ENCODE measurements around the gene RBP2. TPM values are rescaled to one million over a fixed set of nuclear protein-coding genes. Genes with fewer than 3 reads are reported as not detected.

Gene RBP2
- total RNA-seq, 1 donor from 2014 or later, result not detected

DNA sequence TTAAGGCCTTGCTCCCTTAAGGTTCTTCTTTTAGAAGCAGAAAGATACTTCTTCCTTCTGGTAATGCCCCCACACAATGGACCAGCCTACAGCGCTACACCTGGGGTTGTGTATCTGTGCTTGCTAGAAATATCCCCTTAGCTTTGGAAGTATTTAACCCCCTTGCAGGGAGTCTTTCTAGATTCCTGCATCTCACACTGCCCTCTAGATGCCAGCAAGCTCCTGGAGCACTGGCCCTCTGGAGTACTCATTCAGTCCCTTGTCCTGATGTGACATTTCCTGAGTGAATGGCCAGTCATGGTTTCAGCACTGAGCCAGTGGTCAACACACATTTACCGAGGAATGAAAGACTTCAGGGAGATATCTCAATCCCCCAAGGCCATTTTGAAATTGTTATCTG lies 30.4 kb upstream of the RBP2 start:
- TF ChIP-seq EZH2 (IDR thresholded peaks at IDR 0.05; ENCODE audit: insufficient read depth, low read length), result no peak
- TF ChIP-seq, protein P1, sequence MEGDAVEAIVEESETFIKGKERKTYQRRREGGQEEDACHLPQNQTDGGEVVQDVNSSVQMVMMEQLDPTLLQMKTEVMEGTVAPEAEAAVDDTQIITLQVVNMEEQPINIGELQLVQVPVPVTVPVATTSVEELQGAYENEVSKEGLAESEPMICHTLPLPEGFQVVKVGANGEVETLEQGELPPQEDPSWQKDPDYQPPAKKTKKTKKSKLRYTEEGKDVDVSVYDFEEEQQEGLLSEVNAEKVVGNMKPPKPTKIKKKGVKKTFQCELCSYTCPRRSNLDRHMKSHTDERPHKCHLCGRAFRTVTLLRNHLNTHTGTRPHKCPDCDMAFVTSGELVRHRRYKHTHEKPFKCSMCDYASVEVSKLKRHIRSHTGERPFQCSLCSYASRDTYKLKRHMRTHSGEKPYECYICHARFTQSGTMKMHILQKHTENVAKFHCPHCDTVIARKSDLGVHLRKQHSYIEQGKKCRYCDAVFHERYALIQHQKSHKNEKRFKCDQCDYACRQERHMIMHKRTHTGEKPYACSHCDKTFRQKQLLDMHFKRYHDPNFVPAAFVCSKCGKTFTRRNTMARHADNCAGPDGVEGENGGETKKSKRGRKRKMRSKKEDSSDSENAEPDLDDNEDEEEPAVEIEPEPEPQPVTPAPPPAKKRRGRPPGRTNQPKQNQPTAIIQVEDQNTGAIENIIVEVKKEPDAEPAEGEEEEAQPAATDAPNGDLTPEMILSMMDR (IDR thresholded peaks at IDR 0.05; ENCODE audit: insufficient read depth, low read depth, low read length), result no peak
- FAIRE-seq (no peak), DNase-seq (ENCODE audit: low read depth) (no peak)
- H3K27me3 ChIP-seq (ENCODE audit: insufficient read depth, low read length), result no peaks in the 10 kb centered on the region
- H3K27ac Mint-ChIP-seq (ENCODE audit: unreplicated experiment), result no peak overlapping the region
- no peaks in the 10 kb centered on the region for H3K79me2 ChIP-seq (ENCODE audit: insufficient read depth, low read length)
- no peaks in the 10 kb centered on the region for H3K36me3 Mint-ChIP-seq (ENCODE audit: low read depth, unreplicated experiment)
- no peak overlapping the region for H3K4me2 ChIP-seq (ENCODE audit: low read length)
- no peak overlapping the region for H2AFZ ChIP-seq (ENCODE audit: low read depth, low read length)
- H3K27me3 Mint-ChIP-seq (ENCODE audit: low read depth, unreplicated experiment), result no peaks in the 10 kb centered on the region
- H3K9me3 Mint-ChIP-seq (ENCODE audit: unreplicated experiment), result peaks cover 3% of the 10 kb centered on the region
- H3K27ac ChIP-seq (ENCODE audit: low read depth, low read length), result no peak overlapping the region
- no peaks in the 10 kb centered on the region for H3K4me1 Mint-ChIP-seq (ENCODE audit: low read depth, unreplicated experiment)
- no peak overlapping the region for H3K4me3 Mint-ChIP-seq (ENCODE audit: unreplicated experiment)
- no peaks in the 10 kb centered on the region for H3K4me1 ChIP-seq (ENCODE audit: insufficient read depth, low read length)
- H3K36me3 ChIP-seq (ENCODE audit: insufficient read depth, low read length), result no peaks in the 10 kb centered on the region
- no peaks in the 10 kb centered on the region for H4K20me1 ChIP-seq (ENCODE audit: insufficient read depth, low read length)
- H3K4me3 ChIP-seq (ENCODE audit: insufficient read depth, low read depth, low read length), result no peak overlapping the region
- H3K9ac ChIP-seq (ENCODE audit: low read length), result no peak overlapping the region
- H3K9me3 ChIP-seq (ENCODE audit: insufficient read depth, low read depth, low read length), result no peaks in the 10 kb centered on the region

DNA sequence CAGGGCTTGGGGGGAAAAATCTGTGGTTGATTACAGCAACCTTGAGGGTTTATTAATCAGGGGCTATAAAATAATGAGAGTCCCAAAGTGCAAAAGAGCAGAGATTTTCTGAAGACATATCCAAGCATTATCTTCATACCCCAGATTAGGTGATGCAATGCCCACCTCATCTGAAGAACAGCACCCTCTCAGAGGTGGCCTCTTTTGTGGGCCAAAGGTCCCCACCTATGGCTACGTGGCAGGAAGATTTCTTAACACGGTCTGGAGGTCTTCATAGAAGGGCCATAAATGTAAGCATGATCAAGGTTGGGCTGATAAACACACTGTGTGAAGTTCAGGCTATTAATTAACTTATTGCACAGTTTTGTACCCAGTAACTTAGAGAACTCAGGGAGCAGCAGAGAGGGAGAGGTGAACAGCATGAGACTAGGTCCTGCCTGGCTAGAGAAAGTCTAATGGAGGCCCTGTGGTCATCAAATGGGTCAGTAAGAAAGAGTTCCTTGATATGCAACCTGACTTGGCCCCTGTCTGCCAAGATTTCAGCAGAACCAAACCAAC lies 29.6 kb upstream of the RBP2 start:
- no peaks in the 10 kb centered on the region for H3K4me1 Mint-ChIP-seq (ENCODE audit: low read depth, unreplicated experiment)
- no peaks in the 10 kb centered on the region for H3K27me3 Mint-ChIP-seq (ENCODE audit: low read depth, unreplicated experiment)

DNA sequence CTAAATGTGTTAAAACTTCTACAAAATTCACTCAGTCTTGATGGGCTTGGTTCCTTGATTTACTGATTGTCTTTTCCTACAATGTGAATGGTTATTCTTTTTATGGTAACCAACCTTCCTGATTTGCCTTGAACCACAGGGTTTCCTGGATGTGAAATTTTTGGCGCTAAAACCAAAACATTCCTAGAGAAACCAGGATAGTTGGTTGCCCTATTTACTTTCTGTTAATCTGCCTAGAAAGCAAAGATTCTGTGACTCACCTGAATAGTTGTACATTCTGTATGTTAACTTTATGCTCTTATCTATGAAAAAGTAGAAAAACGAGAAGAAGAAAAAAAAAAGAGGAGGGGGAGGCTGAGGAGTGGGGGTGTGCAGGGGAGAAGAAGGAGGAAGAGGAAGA lies 23.2 kb upstream of the RBP2 start:
- DNase-seq (ENCODE audit: low read depth) (no peak), FAIRE-seq (no peak)
- TF ChIP-seq EZH2 (IDR thresholded peaks at IDR 0.05; ENCODE audit: insufficient read depth, low read length), result no peak
- TF ChIP-seq, protein P1 (IDR thresholded peaks at IDR 0.05; ENCODE audit: insufficient read depth, low read depth, low read length), result no peak
- no peaks in the 10 kb centered on the region for H3K4me1 Mint-ChIP-seq (ENCODE audit: low read depth, unreplicated experiment)
- H3K9me3 Mint-ChIP-seq (ENCODE audit: unreplicated experiment), result peaks cover 8% of the 10 kb centered on the region
- no peak overlapping the region for H3K4me3 Mint-ChIP-seq (ENCODE audit: unreplicated experiment)
- H3K36me3 ChIP-seq (ENCODE audit: insufficient read depth, low read length), result no peaks in the 10 kb centered on the region
- peaks cover 6% of the 10 kb centered on the region for H3K36me3 Mint-ChIP-seq (ENCODE audit: low read depth, unreplicated experiment)
- no peaks in the 10 kb centered on the region for H3K9me3 ChIP-seq (ENCODE audit: insufficient read depth, low read depth, low read length)
- H3K27ac ChIP-seq (ENCODE audit: low read depth, low read length), result no peak overlapping the region
- no peak overlapping the region for H3K4me3 ChIP-seq (ENCODE audit: insufficient read depth, low read depth, low read length)
- H3K27ac Mint-ChIP-seq (ENCODE audit: unreplicated experiment), result no peak overlapping the region
- H3K4me1 ChIP-seq (ENCODE audit: insufficient read depth, low read length), result no peaks in the 10 kb centered on the region
- H4K20me1 ChIP-seq (ENCODE audit: insufficient read depth, low read length), result no peaks in the 10 kb centered on the region
- H3K9ac ChIP-seq (ENCODE audit: low read length), result no peak overlapping the region
- H3K27me3 ChIP-seq (ENCODE audit: insufficient read depth, low read length), result no peaks in the 10 kb centered on the region
- no peak overlapping the region for H2AFZ ChIP-seq (ENCODE audit: low read depth, low read length)
- no peaks in the 10 kb centered on the region for H3K27me3 Mint-ChIP-seq (ENCODE audit: low read depth, unreplicated experiment)
- no peak overlapping the region for H3K4me2 ChIP-seq (ENCODE audit: low read length)
- no peaks in the 10 kb centered on the region for H3K79me2 ChIP-seq (ENCODE audit: insufficient read depth, low read length)

More for the DNA sequence above, 29.6 kb upstream of the RBP2 start:
- Histone ChIP-seq H3K27me3 (ENCODE audit: insufficient read depth, low read length) (no peaks in the 10 kb centered on the region), H3K4me3 (ENCODE audit: insufficient read depth, low read depth, low read length) (no peak overlapping the region), H3K36me3 (ENCODE audit: insufficient read depth, low read length) (no peaks in the 10 kb centered on the region), H4K20me1 (ENCODE audit: insufficient read depth, low read length) (no peaks in the 10 kb centered on the region), H3K4me1 (ENCODE audit: insufficient read depth, low read length) (no peaks in the 10 kb centered on the region), H3K79me2 (ENCODE audit: insufficient read depth, low read length) (no peaks in the 10 kb centered on the region), H2AFZ (ENCODE audit: low read depth, low read length) (no peak overlapping the region), H3K9ac (ENCODE audit: low read length) (no peak overlapping the region), H3K9me3 (ENCODE audit: insufficient read depth, low read depth, low read length) (no peaks in the 10 kb centered on the region), H3K4me2 (ENCODE audit: low read length) (no peak overlapping the region), H3K27ac (ENCODE audit: low read depth, low read length) (no peak overlapping the region)
- H3K36me3 Mint-ChIP-seq (ENCODE audit: low read depth, unreplicated experiment), result no peaks in the 10 kb centered on the region
- TF ChIP-seq, protein P1 (IDR thresholded peaks at IDR 0.05; ENCODE audit: insufficient read depth, low read depth, low read length), result no peak
- TF ChIP-seq EZH2 (IDR thresholded peaks at IDR 0.05; ENCODE audit: insufficient read depth, low read length), result no peak
- H3K4me3 Mint-ChIP-seq (ENCODE audit: unreplicated experiment), result no peak overlapping the region
- H3K27ac Mint-ChIP-seq (ENCODE audit: unreplicated experiment), result no peak overlapping the region
- FAIRE-seq, result no peak
- peaks cover 3% of the 10 kb centered on the region for H3K9me3 Mint-ChIP-seq (ENCODE audit: unreplicated experiment)
- no peak for DNase-seq (ENCODE audit: low read depth)
